HG02678 (cell line): ENCODE data around the gene GCA.

ENCODE experiments used
- ATAC-seq: cut with Tn5 transposase; IDR thresholded peaks from one replicate; pipeline ENCODE4 v1.9.1; 2021; ENCODE audit warnings: mild to moderate bottlenecking, moderate library complexity; ENCODE audit not compliant: unreplicated experiment

The GCA gene

GRCh38 chr2:162343824-162344616 lies at the start of gene GCA:
Gene GCA (plus strand): TSS chr2:162344132. CDS start chr2:162344249, 117 bp downstream.
- peak; percentile 99 for ATAC-seq

- ATAC-seq: no peak
Measured at GRCh38 chr2:162295009-162295408, 48.9 kb upstream of the GCA start.

- peak; percentile 65 for ATAC-seq
Measured at GRCh38 chr2:162297925-162298552, 45.9 kb upstream of the GCA start.

GRCh38 chr2:162298669-162299335 lies 45.1 kb upstream of the GCA start:
- ATAC-seq: no peak

- ATAC-seq: no peak
Measured at GRCh38 chr2:162300266-162300665, 43.7 kb upstream of the GCA start.

GRCh38 chr2:162301151-162301804 lies 42.7 kb upstream of the GCA start:
- peak; percentile 69 for ATAC-seq

- ATAC-seq: no peak
Measured at GRCh38 chr2:162301877-162302276, 42.1 kb upstream of the GCA start.

- no peak for ATAC-seq
Measured at GRCh38 chr2:162305901-162306300, 38.0 kb upstream of the GCA start.

GRCh38 chr2:162308747-162309503 lies 35.0 kb upstream of the GCA start:
- ATAC-seq: peak; percentile 56

GRCh38 chr2:162312853-162313252 lies 31.1 kb upstream of the GCA start:
- ATAC-seq: no peak

GRCh38 chr2:162315938-162316337 lies 28.0 kb upstream of the GCA start:
- ATAC-seq: no peak

GRCh38 chr2:162316590-162316989 lies 27.3 kb upstream of the GCA start:
- ATAC-seq: no peak

- ATAC-seq: no peak
Measured at GRCh38 chr2:162317058-162317742, 26.7 kb upstream of the GCA start.

- peak; percentile 7 for ATAC-seq
Measured at GRCh38 chr2:162317861-162318327, 26.0 kb upstream of the GCA start.

- ATAC-seq: peak; percentile 79
Measured at GRCh38 chr2:162318328-162319180, 25.4 kb upstream of the GCA start, which contains the start of gene IFIH1. Gene IFIH1 (minus strand): TSS chr2:162318684. CDS start chr2:162318307, 377 bp downstream.

GRCh38 chr2:162320864-162321517 lies 22.9 kb upstream of the GCA start:
- no peak for ATAC-seq

GRCh38 chr2:162324953-162325352 lies 19.0 kb upstream of the GCA start:
- no peak for ATAC-seq

GRCh38 chr2:162327134-162327769 lies 16.7 kb upstream of the GCA start:
- ATAC-seq: no peak
